ENCODE measurements around the gene TEX10. TPM values are rescaled to one million over a fixed set of nuclear protein-coding genes. Genes with fewer than 3 reads are reported as not detected.

TEX10 gene
- total and polyA plus RNA-seq, 2 donors (not counting 1 experiment from before 2014, with no cell fraction given): 23.6 to 24.9 TPM

GRCh38 chr9:100285601-100286000 is 67.1 kb downstream of the TEX10 start:
- Histone ChIP-seq H2AFZ (ENCODE audit: low read length) (no peak overlapping the region), H3K27me3 (ENCODE audit: control insufficient read depth, insufficient read depth, low read length) (no peaks in the 10 kb centered on the region), H3K4me2 (ENCODE audit: extremely low read depth, insufficient read depth, low read length) (no peak overlapping the region), H3K9me3 (ENCODE audit: control insufficient read depth, insufficient read depth, low read depth, low read length) (no peaks in the 10 kb centered on the region), H4K20me1 (ENCODE audit: control insufficient read depth, extremely low read depth, insufficient read depth, low read length) (no peaks in the 10 kb centered on the region), H3K4me3 (replicated peaks in 1 of 4; ENCODE audit: control extremely low read depth in 1 of 4, insufficient read depth in 1 of 4, low read depth in 3 of 4, low read length in 4 of 4) (no peak overlapping the region), H3K27ac (ENCODE audit: insufficient read depth, low read length) (no peak overlapping the region), H3K79me2 (ENCODE audit: control insufficient read depth, insufficient read depth, low read length) (no peaks in the 10 kb centered on the region), H3K4me1 (ENCODE audit: control insufficient read depth, extremely low read depth, insufficient read depth, low read length) (no peaks in the 10 kb centered on the region), H3K9ac (ENCODE audit: insufficient read depth, low read length) (no peak overlapping the region), H3K36me3 (ENCODE audit: control insufficient read depth, insufficient read depth, low read length) (peaks cover 2% of the 10 kb centered on the region)
- TF ChIP-seq CTCF (conservative IDR thresholded peaks at IDR 0.05 in 1 of 2, IDR thresholded peaks at IDR 0.05 in 1 of 2; ENCODE audit: low read depth in 1 of 2, low read length in 2 of 2) (no peak), EZH2 (IDR thresholded peaks at IDR 0.05; ENCODE audit: low read length, missing control alignments) (no peak)
- DNase-seq (ENCODE audit: low read depth in 2 of 2): no peak

GRCh38 chr9:100285080-100285479 is 67.7 kb downstream of the TEX10 start:
- no peaks in the 10 kb centered on the region for H4K20me1 ChIP-seq (ENCODE audit: control insufficient read depth, extremely low read depth, insufficient read depth, low read length)
- H3K36me3 ChIP-seq (ENCODE audit: control insufficient read depth, insufficient read depth, low read length): peaks cover 2% of the 10 kb centered on the region
- no peak overlapping the region for H2AFZ ChIP-seq (ENCODE audit: low read length)
- H3K4me1 ChIP-seq (ENCODE audit: control insufficient read depth, extremely low read depth, insufficient read depth, low read length): no peaks in the 10 kb centered on the region
- TF ChIP-seq CTCF (conservative IDR thresholded peaks at IDR 0.05 in 1 of 2, IDR thresholded peaks at IDR 0.05 in 1 of 2; ENCODE audit: low read depth in 1 of 2, low read length in 2 of 2) (no peak), EZH2 (IDR thresholded peaks at IDR 0.05; ENCODE audit: low read length, missing control alignments) (no peak)
- H3K4me3 ChIP-seq (replicated peaks in 1 of 4; ENCODE audit: control extremely low read depth in 1 of 4, insufficient read depth in 1 of 4, low read depth in 3 of 4, low read length in 4 of 4): no peak overlapping the region
- no peak overlapping the region for H3K4me2 ChIP-seq (ENCODE audit: extremely low read depth, insufficient read depth, low read length)
- H3K9ac ChIP-seq (ENCODE audit: insufficient read depth, low read length): no peak overlapping the region
- no peaks in the 10 kb centered on the region for H3K79me2 ChIP-seq (ENCODE audit: control insufficient read depth, insufficient read depth, low read length)
- no peak for DNase-seq (ENCODE audit: low read depth in 2 of 2)
- no peak overlapping the region for H3K27ac ChIP-seq (ENCODE audit: insufficient read depth, low read length)
- no peaks in the 10 kb centered on the region for H3K9me3 ChIP-seq (ENCODE audit: control insufficient read depth, insufficient read depth, low read depth, low read length)
- no peaks in the 10 kb centered on the region for H3K27me3 ChIP-seq (ENCODE audit: control insufficient read depth, insufficient read depth, low read length)

GRCh38 chr9:100284247-100284646 is 68.5 kb downstream of the TEX10 start:
- Histone ChIP-seq H2AFZ (ENCODE audit: low read length) (no peak overlapping the region), H3K4me3 (replicated peaks in 1 of 4; ENCODE audit: control extremely low read depth in 1 of 4, insufficient read depth in 1 of 4, low read depth in 3 of 4, low read length in 4 of 4) (no peak overlapping the region), H3K9ac (ENCODE audit: insufficient read depth, low read length) (no peak overlapping the region), H3K9me3 (ENCODE audit: control insufficient read depth, insufficient read depth, low read depth, low read length) (no peaks in the 10 kb centered on the region), H3K4me1 (ENCODE audit: control insufficient read depth, extremely low read depth, insufficient read depth, low read length) (no peaks in the 10 kb centered on the region), H3K27me3 (ENCODE audit: control insufficient read depth, insufficient read depth, low read length) (no peaks in the 10 kb centered on the region), H3K4me2 (ENCODE audit: extremely low read depth, insufficient read depth, low read length) (no peak overlapping the region), H3K79me2 (ENCODE audit: control insufficient read depth, insufficient read depth, low read length) (no peaks in the 10 kb centered on the region), H4K20me1 (ENCODE audit: control insufficient read depth, extremely low read depth, insufficient read depth, low read length) (no peaks in the 10 kb centered on the region), H3K27ac (ENCODE audit: insufficient read depth, low read length) (no peak overlapping the region), H3K36me3 (ENCODE audit: control insufficient read depth, insufficient read depth, low read length) (peaks cover 2% of the 10 kb centered on the region)
- TF ChIP-seq CTCF (conservative IDR thresholded peaks at IDR 0.05 in 1 of 2, IDR thresholded peaks at IDR 0.05 in 1 of 2; ENCODE audit: low read depth in 1 of 2, low read length in 2 of 2) (no peak), EZH2 (IDR thresholded peaks at IDR 0.05; ENCODE audit: low read length, missing control alignments) (no peak)
- DNase-seq (ENCODE audit: low read depth in 2 of 2): no peak
